MM.1S (cell line): ENCODE measurements around the gene RTF1.
"Not testable (repeated sequence)": the region's sequence is repeated elsewhere in the genome, so short reads cannot be mapped to it uniquely, and the experiment has no call there.

Source experiments
- DNase-seq: peaks from one replicate; pipeline ENCODE4 v3.0.0-alpha.2; 2015
- H2AFZ ChIP-seq: fragments of 300-600 bp; sonication (generic); 2 replicates; pipeline ENCODE4 v1.6.0; 2016; ENCODE audit warnings: antibody characterized with exemption, low read length
- H3F3A ChIP-seq: fragments of 300-600 bp; sonication (generic); 2 replicates; pipeline ENCODE4 v1.6.1; 2016; ENCODE audit warnings: mild to moderate bottlenecking, antibody characterized with exemption, low read length, moderate library complexity, mixed read lengths; ENCODE audit not compliant: insufficient read depth
- H3K27ac ChIP-seq: fragments of 300-600 bp; sonication (generic); 2 replicates; pipeline ENCODE4 v1.5.1; 2016; ENCODE audit warnings: mild to moderate bottlenecking, low read length
- H3K27me3 ChIP-seq: fragments of 300-600 bp; sonication (generic); replicated peaks from 2 replicates; pipeline ENCODE4 v1.6.0; 2016; ENCODE audit warnings: low read length; ENCODE audit not compliant: insufficient read depth
- H3K36me3 ChIP-seq: fragments of 300-600 bp; sonication (generic); replicated peaks from 2 replicates; pipeline ENCODE4 v1.6.1; 2016; ENCODE audit warnings: mild to moderate bottlenecking, low read length, mixed read lengths; ENCODE audit not compliant: insufficient read depth
- H3K4me1 ChIP-seq: fragments of 300-600 bp; sonication (generic); 2 replicates; pipeline ENCODE4 v1.6.1; 2016; ENCODE audit warnings: low read length, mixed read lengths
- H3K4me2 ChIP-seq: fragments of 300-600 bp; sonication (generic); 2 replicates; pipeline ENCODE4 v1.6.0; 2016; ENCODE audit warnings: low read depth, low read length
- H3K4me3 ChIP-seq: fragments of 300-600 bp; sonication (generic); 2 replicates; pipeline ENCODE4 v1.5.1; 2016; ENCODE audit warnings: low read length, mixed read lengths
- H3K79me2 ChIP-seq: fragments of 300-600 bp; sonication (generic); 2 replicates; pipeline ENCODE4 v1.6.1; 2016; ENCODE audit warnings: mixed run types, low read length, mixed read lengths
- H3K9ac ChIP-seq: fragments of 300-600 bp; sonication (generic); 2 replicates; pipeline ENCODE4 v1.6.1; 2016; ENCODE audit warnings: low read length, mixed read lengths
- H3K9me2 ChIP-seq: fragments of 300-600 bp; sonication (generic); replicated peaks from 2 replicates; pipeline ENCODE4 v1.6.1; 2016; ENCODE audit warnings: mild to moderate bottlenecking, low read length, mixed read lengths; ENCODE audit not compliant: insufficient read depth
- H3K9me3 ChIP-seq: fragments of 300-600 bp; sonication (generic); replicated peaks from 2 replicates; pipeline ENCODE4 v1.6.1; 2016; ENCODE audit warnings: mild to moderate bottlenecking, low read length, mixed read lengths; ENCODE audit not compliant: insufficient read depth
- H4K20me1 ChIP-seq: fragments of 300-600 bp; sonication (generic); 2 replicates; pipeline ENCODE4 v1.6.1; 2016; ENCODE audit warnings: mild to moderate bottlenecking, low read length, moderate library complexity, mixed read lengths; ENCODE audit not compliant: insufficient read depth
- EZH2 ChIP-seq: fragments of 300-600 bp; sonication (generic); optimal IDR thresholded peaks from 2 replicates; pipeline ENCODE3; 2017; ENCODE audit warnings: low read depth, mild to moderate bottlenecking, antibody characterized with exemption, low read length, mixed read lengths
- EZH2phosphoT487 ChIP-seq: fragments of 300-600 bp; sonication (generic); IDR thresholded peaks from 2 replicates; pipeline ENCODE4 v1.6.1; 2018; ENCODE audit warnings: antibody characterized with exemption, low read length
- TF ChIP-seq, protein P1 (sequence below): fragments of 300-600 bp; sonication (generic); IDR thresholded peaks from 2 replicates; pipeline ENCODE4 v1.5.1; 2016; ENCODE audit warnings: antibody characterized with exemption, low read length, mixed read lengths

Gene RTF1

DNA sequence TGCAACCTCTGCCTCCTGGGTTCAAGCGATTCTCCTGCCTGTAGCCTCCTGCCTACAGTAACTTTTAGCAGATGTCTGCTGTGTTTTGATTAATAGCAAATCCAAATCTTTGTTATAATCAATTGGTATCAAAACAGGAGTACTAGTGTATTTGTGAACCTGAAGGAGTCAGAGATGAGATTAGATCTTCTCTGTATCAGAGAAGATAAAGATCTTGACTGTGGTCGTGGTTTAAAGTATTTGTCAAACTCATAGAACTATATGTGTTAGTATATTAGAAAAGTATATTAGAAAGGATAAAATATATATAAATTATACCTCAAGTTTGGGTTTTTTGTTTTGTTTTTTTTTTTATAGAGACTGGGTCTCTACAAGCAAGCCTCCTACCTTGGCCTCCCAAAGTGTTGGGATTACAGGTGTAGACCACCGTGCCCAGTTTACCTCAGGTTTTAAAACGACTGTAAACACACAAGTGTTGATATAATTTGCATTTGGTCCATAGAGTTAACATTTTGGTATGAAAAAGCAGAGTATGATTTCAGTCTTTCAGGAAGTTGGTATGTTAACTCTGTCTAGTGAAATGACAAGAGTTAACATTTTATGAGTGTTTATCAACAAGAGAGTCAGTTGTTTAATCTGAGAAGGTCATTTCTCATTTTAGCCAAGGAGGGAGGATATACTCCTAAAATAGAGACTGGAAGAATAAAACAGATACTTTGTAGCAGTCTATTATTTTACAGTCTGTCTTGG lies 18.3 kb downstream of the RTF1 start:
- no peaks in the 10 kb centered on the region for H3K9me2 ChIP-seq
- H3K27me3 ChIP-seq, result no peaks in the 10 kb centered on the region
- no peak overlapping the region for H3K27ac ChIP-seq
- no peak for DNase-seq
- no peaks in the 10 kb centered on the region for H4K20me1 ChIP-seq
- H3K4me2 ChIP-seq, result no peak overlapping the region
- H3K9me3 ChIP-seq, result no peaks in the 10 kb centered on the region
- H3K36me3 ChIP-seq, result no peaks in the 10 kb centered on the region
- H3F3A ChIP-seq, result no peaks in the 10 kb centered on the region
- peaks cover 74% of the 10 kb centered on the region for H3K79me2 ChIP-seq
- H3K4me3 ChIP-seq, result no peak overlapping the region
- H3K4me1 ChIP-seq, result no peaks in the 10 kb centered on the region
- H3K9ac ChIP-seq, result no peak overlapping the region
- TF ChIP-seq EZH2phosphoT487 (no peak), EZH2 (no peak)
- TF ChIP-seq, protein P1, sequence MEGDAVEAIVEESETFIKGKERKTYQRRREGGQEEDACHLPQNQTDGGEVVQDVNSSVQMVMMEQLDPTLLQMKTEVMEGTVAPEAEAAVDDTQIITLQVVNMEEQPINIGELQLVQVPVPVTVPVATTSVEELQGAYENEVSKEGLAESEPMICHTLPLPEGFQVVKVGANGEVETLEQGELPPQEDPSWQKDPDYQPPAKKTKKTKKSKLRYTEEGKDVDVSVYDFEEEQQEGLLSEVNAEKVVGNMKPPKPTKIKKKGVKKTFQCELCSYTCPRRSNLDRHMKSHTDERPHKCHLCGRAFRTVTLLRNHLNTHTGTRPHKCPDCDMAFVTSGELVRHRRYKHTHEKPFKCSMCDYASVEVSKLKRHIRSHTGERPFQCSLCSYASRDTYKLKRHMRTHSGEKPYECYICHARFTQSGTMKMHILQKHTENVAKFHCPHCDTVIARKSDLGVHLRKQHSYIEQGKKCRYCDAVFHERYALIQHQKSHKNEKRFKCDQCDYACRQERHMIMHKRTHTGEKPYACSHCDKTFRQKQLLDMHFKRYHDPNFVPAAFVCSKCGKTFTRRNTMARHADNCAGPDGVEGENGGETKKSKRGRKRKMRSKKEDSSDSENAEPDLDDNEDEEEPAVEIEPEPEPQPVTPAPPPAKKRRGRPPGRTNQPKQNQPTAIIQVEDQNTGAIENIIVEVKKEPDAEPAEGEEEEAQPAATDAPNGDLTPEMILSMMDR, result no peak
- H2AFZ ChIP-seq, result no peak overlapping the region

DNA sequence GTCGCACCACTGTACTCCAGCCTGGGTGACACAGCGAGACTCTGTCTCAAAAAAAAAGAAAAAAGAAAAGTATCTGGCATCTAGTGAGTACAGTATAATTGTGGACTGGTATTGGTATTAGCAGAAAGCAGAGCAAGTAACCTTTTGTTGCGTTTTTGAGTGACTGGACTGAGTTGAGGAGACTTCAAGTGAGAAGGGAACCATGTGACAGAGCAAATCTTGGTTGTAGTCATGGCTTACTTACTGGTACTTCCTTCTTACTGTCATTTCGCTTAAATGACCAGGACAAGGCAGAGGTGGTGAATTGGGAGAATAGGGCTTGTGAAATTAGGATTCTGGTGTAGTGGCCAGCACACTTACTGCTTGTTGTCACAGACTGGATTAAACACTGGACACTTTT lies 20.6 kb downstream of the RTF1 start:
- no peak for TF ChIP-seq EZH2
- DNase-seq, result no peak
- no peak overlapping the region for H3K27ac ChIP-seq
- H4K20me1 ChIP-seq, result no peaks in the 10 kb centered on the region
- H3K9ac ChIP-seq, result no peak overlapping the region
- no peaks in the 10 kb centered on the region for H3F3A ChIP-seq
- H3K9me2 ChIP-seq, result no peaks in the 10 kb centered on the region
- no peak overlapping the region for H3K4me2 ChIP-seq
- no peaks in the 10 kb centered on the region for H3K9me3 ChIP-seq
- H2AFZ ChIP-seq, result no peak overlapping the region
- H3K4me1 ChIP-seq, result no peaks in the 10 kb centered on the region
- no peaks in the 10 kb centered on the region for H3K36me3 ChIP-seq
- H3K27me3 ChIP-seq, result no peaks in the 10 kb centered on the region
- H3K4me3 ChIP-seq, result no peak overlapping the region
- H3K79me2 ChIP-seq, result peaks cover 58% of the 10 kb centered on the region

DNA sequence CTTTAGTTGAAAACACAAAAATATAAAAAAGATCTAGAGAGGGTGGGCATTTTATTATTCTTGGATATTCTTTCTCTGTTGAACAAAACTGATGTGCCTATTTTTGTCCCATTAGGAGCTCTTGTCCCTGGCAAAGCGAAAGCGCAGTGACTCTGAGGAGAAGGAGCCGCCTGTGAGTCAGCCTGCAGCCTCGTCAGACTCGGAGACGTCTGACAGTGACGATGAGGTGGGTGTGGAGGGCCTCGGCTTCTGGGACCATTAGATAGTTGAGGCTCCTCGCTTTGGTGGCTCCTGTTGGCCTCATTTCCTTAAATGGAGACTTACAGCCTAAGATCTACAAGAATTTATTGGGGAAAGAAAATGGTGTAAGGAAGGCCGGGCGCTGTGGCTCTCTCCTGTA lies 21.3 kb downstream of the RTF1 start:
- H3K27me3 ChIP-seq, result no peaks in the 10 kb centered on the region
- H3K9ac ChIP-seq, result no peak overlapping the region
- TF ChIP-seq, protein P1, result no peak
- TF ChIP-seq EZH2phosphoT487 (no peak), EZH2 (no peak)
- H3F3A ChIP-seq, result no peaks in the 10 kb centered on the region
- peaks cover 55% of the 10 kb centered on the region for H3K79me2 ChIP-seq
- no peaks in the 10 kb centered on the region for H3K36me3 ChIP-seq
- H3K4me1 ChIP-seq, result no peaks in the 10 kb centered on the region
- H2AFZ ChIP-seq, result no peak overlapping the region
- no peaks in the 10 kb centered on the region for H4K20me1 ChIP-seq
- H3K4me2 ChIP-seq, result no peak overlapping the region
- H3K4me3 ChIP-seq, result no peak overlapping the region
- no peaks in the 10 kb centered on the region for H3K9me3 ChIP-seq
- no peak for DNase-seq
- H3K27ac ChIP-seq, result no peak overlapping the region
- H3K9me2 ChIP-seq, result no peaks in the 10 kb centered on the region

DNA sequence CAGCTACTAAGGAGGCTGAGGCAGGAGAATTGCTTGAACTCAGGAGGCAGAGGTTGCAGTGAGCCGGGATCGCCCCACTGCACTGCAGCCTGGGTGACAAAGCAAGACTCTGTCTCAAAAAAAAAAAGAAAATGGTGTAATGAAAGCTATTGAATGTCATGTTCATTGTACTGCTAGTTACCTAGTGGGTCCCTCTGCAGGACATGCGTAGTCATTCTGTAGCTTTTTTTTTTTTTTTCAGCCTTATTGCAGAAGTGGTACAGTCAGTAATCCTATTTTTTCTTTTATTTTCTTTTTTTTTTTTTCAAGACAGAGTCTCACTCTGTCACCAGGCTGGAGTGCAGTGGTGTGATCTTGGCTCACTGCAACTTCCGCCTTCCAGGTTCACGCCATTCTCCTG lies 21.9 kb downstream of the RTF1 start:
- not testable (repeated sequence) for H4K20me1 ChIP-seq, H3K9me2 ChIP-seq, H3F3A ChIP-seq, H3K9me3 ChIP-seq, H3K4me2 ChIP-seq, H3K4me3 ChIP-seq, H3K9ac ChIP-seq, H2AFZ ChIP-seq, DNase-seq, H3K36me3 ChIP-seq, H3K27ac ChIP-seq, H3K4me1 ChIP-seq, H3K27me3 ChIP-seq
- peaks cover 52% of the 10 kb centered on the region for H3K79me2 ChIP-seq
